ES-I3 (cell line): ENCODE results near the gene CMTM2.
"Not testable (repeated sequence)": the region's sequence is repeated elsewhere in the genome, so short reads cannot be mapped to it uniquely, and the experiment has no call there.

ENCODE experiments used
- H3K36me3 ChIP-seq: 2 replicates; pipeline ENCODE4 v1.6.1; 2013; ENCODE audit warnings: mild to moderate bottlenecking, low read length, control low read depth, moderate library complexity; ENCODE audit not compliant: insufficient read depth
- H3K4me1 ChIP-seq: 2 replicates; pipeline ENCODE4 v1.6.1; 2013; ENCODE audit warnings: mild to moderate bottlenecking, control low read depth, low read length; ENCODE audit not compliant: insufficient read depth
- H3K9ac ChIP-seq: 2 replicates; pipeline ENCODE4 v1.6.1; 2013; ENCODE audit warnings: low read depth, mild to moderate bottlenecking, low read length, moderate library complexity
- H3K9me3 ChIP-seq: 2 replicates; pipeline ENCODE4 v1.6.1; 2013; ENCODE audit warnings: mild to moderate bottlenecking, low read length, moderate library complexity; ENCODE audit not compliant: control insufficient read depth, insufficient read depth

The CMTM2 gene

DNA sequence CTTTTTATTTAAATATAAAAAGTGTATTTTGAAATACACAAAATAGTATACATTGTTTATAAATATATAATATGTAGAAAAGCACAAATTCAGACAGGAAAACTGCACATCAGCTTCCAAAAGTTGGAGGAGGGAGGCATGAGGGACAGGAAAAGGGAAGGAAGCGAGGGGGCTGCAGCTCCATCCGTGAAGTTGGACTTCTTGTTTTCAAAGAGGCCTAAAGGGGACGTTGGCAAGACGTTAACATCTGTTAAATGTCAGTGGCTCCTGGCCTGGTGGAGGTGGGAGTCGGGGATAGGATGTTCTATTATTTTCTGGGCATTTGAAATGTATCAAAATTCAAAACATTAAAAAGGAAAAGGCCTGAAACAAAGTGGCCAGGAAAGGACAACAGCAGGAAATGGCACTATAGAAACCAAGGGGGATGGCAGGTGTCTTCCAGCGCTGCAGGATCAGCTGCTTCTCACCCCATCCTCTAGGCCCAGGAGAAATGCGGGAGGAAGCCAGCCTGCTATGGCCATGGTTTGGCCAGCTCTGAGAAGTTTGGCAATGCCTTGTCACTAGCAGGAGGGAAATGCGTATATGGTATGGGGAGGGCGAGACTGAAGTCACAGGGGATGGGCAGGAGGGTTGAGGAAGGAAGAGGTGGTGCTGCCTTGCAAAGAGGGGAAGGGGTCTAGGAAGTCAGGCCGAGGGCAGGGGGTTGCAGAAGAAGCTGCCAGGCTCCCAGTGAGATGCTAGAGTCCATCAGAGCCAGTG lies 6.4 kb downstream of the CMTM2 start:
- no peak overlapping the region for H3K9ac ChIP-seq
- no peaks in the 10 kb centered on the region for H3K9me3 ChIP-seq
- H3K36me3 ChIP-seq = no peaks in the 10 kb centered on the region; the same call in 1 of the 2 replicates
- peaks cover 15% of the 10 kb centered on the region for H3K4me1 ChIP-seq

DNA sequence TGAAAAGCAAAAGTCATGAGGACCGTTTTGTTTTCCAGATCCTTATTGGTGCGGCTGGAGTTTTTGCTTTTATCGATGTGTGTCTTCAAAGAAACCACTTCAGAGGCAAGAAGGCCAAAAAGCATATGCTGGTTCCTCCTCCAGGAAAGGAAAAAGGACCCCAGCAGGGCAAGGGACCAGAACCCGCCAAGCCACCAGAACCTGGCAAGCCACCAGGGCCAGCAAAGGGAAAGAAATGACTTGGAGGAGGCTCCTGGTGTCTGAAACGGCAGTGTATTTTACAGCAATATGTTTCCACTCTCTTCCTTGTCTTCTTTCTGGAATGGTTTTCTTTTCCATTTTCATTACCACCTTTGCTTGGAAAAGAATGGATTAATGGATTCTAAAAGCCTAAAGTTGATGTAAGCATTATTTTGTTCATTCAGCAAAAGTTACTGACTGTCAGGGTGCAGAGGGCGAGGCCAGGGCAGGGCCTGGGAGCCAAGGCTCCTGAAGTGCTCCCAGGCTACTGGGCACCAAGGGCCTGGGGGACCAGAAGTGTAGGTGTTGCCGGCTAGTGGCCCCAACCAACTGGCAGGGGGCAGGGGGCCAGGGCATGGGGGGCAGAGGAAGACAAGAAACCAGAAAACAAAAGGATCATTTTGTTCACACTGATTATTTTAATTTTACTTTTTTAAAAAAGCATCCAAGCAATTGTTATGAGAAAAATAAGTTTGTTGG lies 8.8 kb downstream of the CMTM2 start:
- Histone ChIP-seq H3K9ac (no peak overlapping the region), H3K36me3 (no peaks in the 10 kb centered on the region)

DNA sequence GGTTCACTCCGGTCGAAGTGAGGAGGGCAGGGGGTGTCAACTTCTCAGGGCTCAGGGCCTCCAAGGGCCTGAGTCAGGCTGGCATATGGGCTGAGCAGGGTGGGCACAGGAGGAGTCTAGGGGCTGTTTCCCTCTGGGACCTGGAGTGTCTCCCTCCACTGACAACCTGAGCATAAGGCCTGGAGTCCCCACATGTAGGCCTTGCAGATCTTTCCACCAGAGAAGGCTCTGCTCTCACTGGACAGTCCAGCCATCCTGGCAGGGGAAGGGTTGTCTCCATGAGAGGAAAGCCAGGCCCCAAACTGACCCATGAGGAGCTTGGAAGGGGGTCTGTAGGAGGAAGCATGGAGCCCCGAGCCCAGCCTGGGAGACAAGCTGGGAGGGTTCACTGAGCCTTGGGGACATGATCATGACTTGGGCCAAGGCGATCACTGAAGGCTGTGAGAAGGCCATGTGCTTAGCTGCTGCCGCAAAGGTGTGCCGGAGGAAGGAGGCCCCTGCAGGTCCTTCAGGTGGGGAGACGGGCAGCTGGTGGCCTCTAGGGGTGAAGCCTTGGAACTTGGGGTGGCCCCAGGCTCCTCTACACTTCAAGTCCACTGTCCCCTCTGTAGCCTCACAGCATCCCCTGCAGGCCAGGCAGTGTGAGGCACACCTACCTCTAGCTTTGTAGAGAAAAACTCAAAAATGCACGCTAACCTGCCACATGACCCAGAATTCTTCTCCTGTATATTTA lies 9.9 kb downstream of the CMTM2 start:
- Histone ChIP-seq H3K4me1 (peaks cover 12% of the 10 kb centered on the region), H3K9ac (no peak overlapping the region), H3K36me3 (no peaks in the 10 kb centered on the region), H3K9me3 (no peaks in the 10 kb centered on the region)

More for the DNA sequence above, 8.8 kb downstream of the CMTM2 start:
- Histone ChIP-seq H3K4me1 (peaks cover 12% of the 10 kb centered on the region), H3K9me3 (no peaks in the 10 kb centered on the region)

DNA sequence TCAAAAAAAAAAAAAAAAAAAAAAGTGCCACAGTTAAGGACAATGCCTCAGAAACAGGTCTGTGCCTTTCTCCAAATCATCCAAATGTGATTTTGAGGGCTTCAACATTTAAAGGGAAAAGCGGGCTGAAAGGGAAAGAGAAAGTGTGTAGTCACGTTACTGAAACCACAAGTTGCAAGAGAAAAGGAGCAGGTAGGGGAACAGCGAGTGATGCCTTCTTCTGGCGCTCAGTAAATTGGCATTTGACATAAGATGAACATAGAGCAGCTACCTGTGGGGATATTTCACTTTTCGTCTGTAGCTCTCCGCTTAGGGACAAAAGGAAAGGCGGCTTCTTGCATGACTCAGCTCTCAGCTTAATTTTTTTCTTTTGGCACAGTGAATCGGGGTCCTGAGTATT lies 11.1 kb downstream of the CMTM2 start:
- peaks cover 12% of the 10 kb centered on the region for H3K4me1 ChIP-seq
- H3K9me3 ChIP-seq = no peaks in the 10 kb centered on the region
- no peak overlapping the region for H3K9ac ChIP-seq
- H3K36me3 ChIP-seq = no peaks in the 10 kb centered on the region

DNA sequence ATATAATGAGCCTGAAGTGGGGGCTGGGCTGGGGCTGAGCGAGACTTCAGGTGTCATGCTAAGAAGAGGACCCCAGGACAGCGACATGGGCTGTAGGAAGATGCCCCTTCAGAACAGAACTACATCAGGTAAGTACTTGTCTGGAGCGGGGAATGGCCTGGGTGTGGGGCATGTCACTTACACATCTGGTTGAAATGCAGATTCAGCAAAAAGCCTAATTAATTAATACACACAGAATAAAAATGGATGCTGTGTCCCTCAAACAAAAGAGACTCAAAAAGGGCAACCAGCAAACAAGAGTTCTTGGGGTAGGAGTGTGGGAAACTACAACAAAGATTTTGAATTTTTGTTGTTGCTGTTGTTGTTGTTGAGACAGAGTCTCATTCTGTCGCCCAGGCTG lies 11.8 kb downstream of the CMTM2 start:
- Histone ChIP-seq H3K9ac (no peak overlapping the region), H3K36me3 (no peaks in the 10 kb centered on the region), H3K4me1 (peaks cover 12% of the 10 kb centered on the region)

DNA sequence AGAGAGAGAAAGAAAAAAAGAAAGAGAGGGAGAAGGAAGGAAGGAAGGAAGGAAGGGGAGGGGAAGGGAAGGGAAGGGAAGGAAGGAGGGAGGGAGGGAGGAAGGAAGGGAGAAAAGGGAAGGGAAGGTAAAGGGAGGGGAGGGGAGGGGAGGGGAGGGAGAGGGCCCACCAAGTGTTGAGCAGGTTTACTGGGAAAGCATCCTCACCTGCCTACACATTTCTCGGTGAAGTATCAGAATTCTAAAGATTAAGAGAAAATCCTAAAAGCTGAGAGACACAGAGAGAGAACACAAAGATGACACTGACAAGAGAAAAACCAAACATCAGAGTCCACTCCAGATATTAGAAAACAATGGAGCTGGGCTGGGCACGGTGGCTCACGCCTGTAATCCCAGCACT lies 13.0 kb downstream of the CMTM2 start:
- peaks cover 12% of the 10 kb centered on the region for H3K4me1 ChIP-seq
- H3K36me3 ChIP-seq = no peaks in the 10 kb centered on the region
- H3K9me3 ChIP-seq = no peaks in the 10 kb centered on the region
- H3K9ac ChIP-seq = no peak overlapping the region

More for the DNA sequence above, 11.8 kb downstream of the CMTM2 start:
- H3K9me3 ChIP-seq = no peaks in the 10 kb centered on the region

DNA sequence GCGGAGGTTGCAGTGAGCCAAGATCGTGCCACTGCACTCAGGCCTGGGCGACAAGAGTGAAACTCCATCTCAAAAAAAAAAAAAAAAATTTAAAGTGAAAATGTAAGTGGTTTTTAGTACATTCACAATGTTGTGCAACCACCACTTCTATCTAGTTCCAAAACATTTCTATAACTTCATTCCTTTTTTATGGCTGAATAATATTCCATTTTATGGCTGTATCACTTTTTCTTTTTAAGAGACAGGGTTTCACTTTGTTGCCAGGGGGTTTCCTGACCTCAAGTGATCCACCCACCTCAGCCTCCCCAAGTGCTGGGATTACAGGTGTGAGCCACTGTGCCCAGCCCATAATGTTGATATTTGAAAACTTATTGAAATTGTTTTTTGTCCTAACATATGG lies 13.6 kb downstream of the CMTM2 start:
- Histone ChIP-seq H3K4me1 (peaks cover 12% of the 10 kb centered on the region), H3K9ac (no peak overlapping the region), H3K9me3 (no peaks in the 10 kb centered on the region), H3K36me3 (no peaks in the 10 kb centered on the region)

DNA sequence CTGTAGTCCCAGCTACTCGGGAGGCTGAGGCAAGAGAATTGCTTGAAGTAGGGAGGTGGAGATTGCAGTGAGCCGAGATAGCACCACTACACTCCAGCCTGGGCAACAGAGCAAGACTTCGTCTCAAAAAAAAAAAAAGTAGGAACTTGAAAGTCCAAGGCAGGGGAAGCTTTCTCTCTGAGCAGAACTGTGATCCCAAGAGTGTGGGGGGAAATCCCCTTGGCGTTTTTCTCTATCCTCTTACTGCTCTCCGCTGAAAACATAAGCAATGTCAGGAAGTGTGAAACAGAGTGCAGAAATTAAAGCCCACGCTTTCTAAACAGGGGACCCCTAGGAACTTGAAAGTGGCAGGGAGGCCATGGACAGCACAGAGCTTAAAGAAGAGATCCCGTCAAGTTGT lies 15.5 kb downstream of the CMTM2 start:
- peaks cover 9% of the 10 kb centered on the region for H3K4me1 ChIP-seq
- no peak overlapping the region for H3K9ac ChIP-seq
- no peaks in the 10 kb centered on the region for H3K9me3 ChIP-seq
- H3K36me3 ChIP-seq = no peaks in the 10 kb centered on the region

DNA sequence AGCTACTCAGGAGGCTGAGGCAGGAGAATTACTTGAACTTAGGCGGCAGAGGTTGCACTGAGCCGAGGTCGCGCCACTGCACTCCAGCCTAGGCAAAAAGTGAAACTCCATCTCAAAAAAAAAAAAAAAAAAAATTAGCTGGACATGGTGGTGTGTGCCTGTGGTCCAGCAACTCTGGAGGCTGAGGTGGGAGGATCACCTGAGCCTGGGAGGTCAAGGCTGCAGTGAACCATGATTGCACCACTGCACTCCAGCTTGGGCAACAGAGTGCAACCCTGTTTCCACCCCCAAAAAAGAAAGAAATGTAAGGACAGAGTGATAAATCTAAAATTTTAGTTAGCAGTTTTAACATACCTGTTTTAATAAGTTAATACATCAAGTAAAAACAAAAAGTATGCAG lies 17.3 kb downstream of the CMTM2 start:
- H3K36me3 ChIP-seq, H3K9ac ChIP-seq, H3K4me1 ChIP-seq, H3K9me3 ChIP-seq: not testable (repeated sequence)

DNA sequence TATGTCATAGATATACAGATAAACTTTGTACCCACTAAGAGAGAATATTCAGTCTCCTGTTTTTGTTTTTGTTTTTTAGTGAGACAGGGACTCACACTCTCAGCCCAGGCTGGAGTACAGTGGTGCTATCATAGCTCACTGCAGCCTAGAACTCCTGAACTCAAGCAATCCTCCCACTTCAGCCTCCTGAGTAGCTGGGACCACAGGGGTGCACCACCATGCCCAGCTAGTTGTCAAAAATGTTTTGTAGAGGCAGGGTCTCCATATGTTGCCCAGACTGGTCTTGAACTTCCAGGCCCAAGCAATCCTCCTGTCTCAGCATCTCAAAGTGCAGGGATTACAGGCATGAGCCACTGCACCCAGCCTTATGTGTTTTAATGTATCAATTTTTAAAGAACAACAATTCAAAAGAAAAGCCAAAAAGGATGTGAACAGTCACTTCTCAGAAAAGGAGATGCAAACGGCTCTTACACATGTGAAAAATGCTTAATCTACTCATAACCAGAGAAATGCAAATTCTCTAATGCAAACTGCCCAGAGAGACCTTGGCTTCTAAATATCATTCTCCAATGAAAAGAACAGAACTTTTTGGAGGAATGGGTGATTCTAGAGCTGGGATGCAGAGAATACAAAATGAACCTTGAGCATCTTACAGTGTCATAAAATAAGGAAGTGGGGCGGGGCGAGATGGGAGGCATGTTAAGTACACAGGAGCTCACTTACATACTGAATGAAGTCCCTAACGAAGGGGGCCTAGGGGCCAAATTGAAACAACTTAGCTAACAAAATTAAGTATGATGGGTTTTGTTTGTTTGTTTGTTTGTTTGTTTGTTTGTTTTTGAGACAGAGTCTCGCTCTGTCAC lies 18.0 kb downstream of the CMTM2 start:
- Histone ChIP-seq H3K36me3 (no peaks in the 10 kb centered on the region), H3K4me1 (no peaks in the 10 kb centered on the region), H3K9me3 (no peaks in the 10 kb centered on the region), H3K9ac (no peak overlapping the region)

DNA sequence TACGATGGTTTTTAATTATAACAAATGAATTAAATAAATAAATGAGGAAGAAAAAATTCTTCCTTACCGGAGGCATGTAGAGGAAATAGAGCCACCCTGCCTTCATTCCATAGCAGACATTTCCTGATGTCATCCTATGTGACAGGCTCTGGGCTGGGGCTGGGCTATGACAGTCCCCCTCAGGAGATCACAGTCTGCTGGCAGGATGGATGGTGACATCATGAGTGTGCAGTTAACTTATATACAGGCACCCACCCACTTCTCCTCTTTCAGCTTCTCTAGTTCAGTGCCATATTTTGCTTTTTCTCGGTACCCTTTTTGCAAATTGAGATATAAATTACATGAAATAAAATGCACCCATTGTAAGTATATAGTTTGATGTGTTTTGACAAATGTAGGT lies 18.8 kb downstream of the CMTM2 start:
- Histone ChIP-seq H3K4me1 (no peaks in the 10 kb centered on the region), H3K9me3 (no peaks in the 10 kb centered on the region), H3K36me3 (no peaks in the 10 kb centered on the region), H3K9ac (no peak overlapping the region)

DNA sequence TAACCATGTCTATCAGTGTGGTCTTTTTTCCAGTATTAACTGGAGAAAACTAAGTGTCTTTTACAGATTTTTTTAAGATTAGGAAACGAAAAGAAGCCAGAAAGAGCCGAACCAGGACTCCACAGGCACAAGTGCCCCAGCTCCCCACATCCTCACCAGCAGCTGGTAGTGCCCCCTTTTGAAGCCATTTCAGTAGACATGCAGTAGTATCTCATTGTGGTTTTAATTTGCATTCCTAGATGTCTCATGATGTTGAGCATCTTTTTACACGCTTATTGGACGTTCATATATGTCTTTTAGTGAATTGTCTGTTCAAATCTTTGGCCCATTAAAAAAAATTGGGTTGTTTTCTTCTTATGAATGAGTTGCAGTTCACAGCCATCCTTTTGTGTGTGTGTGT lies 20.5 kb downstream of the CMTM2 start:
- Histone ChIP-seq H3K9me3 (no peaks in the 10 kb centered on the region), H3K9ac (no peak overlapping the region), H3K4me1 (no peaks in the 10 kb centered on the region), H3K36me3 (no peaks in the 10 kb centered on the region)

DNA sequence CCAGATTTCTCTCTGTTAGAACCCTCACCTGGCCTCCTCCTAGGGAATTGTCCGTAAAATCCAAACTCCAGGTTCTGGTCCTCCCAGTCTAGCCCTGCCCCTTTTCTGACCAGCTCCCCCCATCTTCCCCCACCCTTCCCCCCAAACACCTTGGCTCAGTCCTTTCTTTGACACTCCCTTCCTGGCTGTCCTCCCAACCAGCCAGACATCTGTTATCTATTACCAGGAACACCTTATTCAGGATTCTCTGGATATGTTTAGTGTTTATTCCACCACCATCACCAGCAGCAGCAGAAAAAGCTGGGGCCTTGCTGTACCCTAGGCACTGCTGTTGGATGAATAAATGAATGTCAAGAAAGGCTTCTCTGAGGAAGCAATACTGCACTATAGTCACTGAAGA lies 21.2 kb downstream of the CMTM2 start:
- no peaks in the 10 kb centered on the region for H3K9me3 ChIP-seq
- H3K4me1 ChIP-seq = no peaks in the 10 kb centered on the region
- no peaks in the 10 kb centered on the region for H3K36me3 ChIP-seq
- no peak overlapping the region for H3K9ac ChIP-seq

DNA sequence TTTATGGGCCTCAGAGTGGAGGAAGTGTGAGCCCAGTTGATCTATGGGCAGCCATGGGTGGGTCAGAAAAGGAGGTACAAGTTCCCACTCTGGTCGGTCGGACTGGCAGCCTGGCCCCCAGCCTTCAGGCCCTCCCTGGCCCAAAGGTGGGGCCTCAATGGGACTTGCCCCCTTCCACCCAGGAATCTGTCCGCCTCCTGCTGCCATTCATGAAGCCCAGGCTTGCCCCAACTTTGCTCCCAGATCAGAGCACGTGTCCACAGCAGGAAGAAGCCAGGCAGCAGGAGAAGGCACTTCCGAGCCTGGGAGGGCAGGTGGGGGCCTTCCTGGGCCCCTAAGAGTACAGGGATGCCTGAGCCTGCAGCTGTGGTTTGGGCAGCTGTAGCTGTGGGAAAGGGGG lies 22.2 kb downstream of the CMTM2 start:
- Histone ChIP-seq H3K9me3 (no peaks in the 10 kb centered on the region), H3K4me1 (peaks cover 7% of the 10 kb centered on the region; the same call in 1 of the 2 replicates), H3K9ac (no peak overlapping the region)

More for the DNA sequence above, 22.2 kb downstream of the CMTM2 start:
- H3K36me3 ChIP-seq = no peaks in the 10 kb centered on the region
